ENCODE results near the gene AFF3.

AFF3 gene

GRCh38 chr2:100045000-100045399 lies 97.4 kb downstream of the AFF3 start:
- no peak for DNase-seq (ENCODE audit: low read depth in 2 of 3, low spot score in 1 of 3)

GRCh38 chr2:100043891-100044255 lies 98.5 kb downstream of the AFF3 start:
- DNase-seq (ENCODE audit: low read depth in 2 of 3, low spot score in 1 of 3), result no peak

GRCh38 chr2:100043081-100043890 lies 99.1 kb downstream of the AFF3 start:
- DNase-seq (ENCODE audit: low read depth in 2 of 3, low spot score in 1 of 3), result no peak

GRCh38 chr2:100042562-100042961 lies 99.8 kb downstream of the AFF3 start:
- DNase-seq (ENCODE audit: low read depth in 2 of 3, low spot score in 1 of 3), result no peak

GRCh38 chr2:100041946-100042345 lies 100.4 kb downstream of the AFF3 start:
- no peak for DNase-seq (ENCODE audit: low read depth in 2 of 3, low spot score in 1 of 3)

- no peak for DNase-seq (ENCODE audit: low read depth in 2 of 3, low spot score in 1 of 3)
Measured at GRCh38 chr2:100041385-100041784, 101.0 kb downstream of the AFF3 start.

- DNase-seq (ENCODE audit: low read depth in 2 of 3, low spot score in 1 of 3), result no peak
Measured at GRCh38 chr2:100040906-100041305, 101.5 kb downstream of the AFF3 start.

GRCh38 chr2:100039291-100039980 lies 103.0 kb downstream of the AFF3 start:
- DNase-seq (ENCODE audit: low read depth in 2 of 3, low spot score in 1 of 3), result no peak

- DNase-seq (ENCODE audit: low read depth in 2 of 3, low spot score in 1 of 3), result no peak
Measured at GRCh38 chr2:100038011-100038410, 104.4 kb downstream of the AFF3 start.

GRCh38 chr2:100036793-100037192 lies 105.6 kb downstream of the AFF3 start:
- DNase-seq (ENCODE audit: low read depth in 2 of 3, low spot score in 1 of 3), result no peak

- no peak for DNase-seq (ENCODE audit: low read depth in 2 of 3, low spot score in 1 of 3)
Measured at GRCh38 chr2:100036026-100036425, 106.4 kb downstream of the AFF3 start.

- DNase-seq (ENCODE audit: low read depth in 2 of 3, low spot score in 1 of 3), result no peak
Measured at GRCh38 chr2:100034431-100034830, 108.0 kb downstream of the AFF3 start.

- no peak for DNase-seq (ENCODE audit: low read depth in 2 of 3, low spot score in 1 of 3)
Measured at GRCh38 chr2:100033976-100034375, 108.4 kb downstream of the AFF3 start.

GRCh38 chr2:100031604-100032003 lies 110.8 kb downstream of the AFF3 start:
- DNase-seq (ENCODE audit: low read depth in 2 of 3, low spot score in 1 of 3), result no peak

- DNase-seq (ENCODE audit: low read depth in 2 of 3, low spot score in 1 of 3), result no peak
Measured at GRCh38 chr2:100029460-100029859, 112.9 kb downstream of the AFF3 start.

- no peak for DNase-seq (ENCODE audit: low read depth in 2 of 3, low spot score in 1 of 3)
Measured at GRCh38 chr2:100021791-100022340, 120.5 kb downstream of the AFF3 start.

- no peak for DNase-seq (ENCODE audit: low read depth in 2 of 3, low spot score in 1 of 3)
Measured at GRCh38 chr2:100019499-100019898, 122.9 kb downstream of the AFF3 start.

GRCh38 chr2:100018341-100019193 lies 123.8 kb downstream of the AFF3 start:
- DNase-seq (ENCODE audit: low read depth in 2 of 3, low spot score in 1 of 3), result no peak

GRCh38 chr2:100017633-100018032 lies 124.8 kb downstream of the AFF3 start:
- DNase-seq (ENCODE audit: low read depth in 2 of 3, low spot score in 1 of 3), result no peak

GRCh38 chr2:100016756-100017155 lies 125.6 kb downstream of the AFF3 start:
- no peak for DNase-seq (ENCODE audit: low read depth in 2 of 3, low spot score in 1 of 3)

GRCh38 chr2:100015849-100016248 lies 126.5 kb downstream of the AFF3 start:
- no peak for DNase-seq (ENCODE audit: low read depth in 2 of 3, low spot score in 1 of 3)
